ENCODE results near the gene FAM124A. TPM values are rescaled to one million over a fixed set of nuclear protein-coding genes. Genes with fewer than 3 reads are reported as not detected.

FAM124A gene
- polyA plus RNA-seq, 3 donors = 0.03 to 0.20 (median 0.13) TPM

- Histone ChIP-seq H2AFZ (ENCODE audit: insufficient read depth, low read depth, low read length, poor library complexity, severe bottlenecking) (no peak overlapping the region), H3K4me2 (replicated peaks; ENCODE audit: extremely low read depth, low read length, poor library complexity, severe bottlenecking) (no peak overlapping the region), H4K20me1 (ENCODE audit: insufficient read depth, low read length) (no peaks in the 10 kb centered on the region), H3K27ac (ENCODE audit: low read depth in 1 of 2, low read length in 2 of 2) (no peak overlapping the region), H3K79me2 (ENCODE audit: insufficient read depth, low read length) (no peaks in the 10 kb centered on the region), H3K9me3 (replicated peaks in 1 of 2; ENCODE audit: control insufficient read depth in 1 of 2, insufficient read depth in 1 of 2, low read length in 2 of 2) (no peaks in the 10 kb centered on the region), H3K36me3 (replicated peaks in 1 of 2; ENCODE audit: control insufficient read depth in 1 of 2, insufficient read depth in 2 of 2, low read length in 2 of 2) (no peaks in the 10 kb centered on the region), H3K27me3 (ENCODE audit: control insufficient read depth in 2 of 2, insufficient read depth in 2 of 2, low read length in 2 of 2) (no peaks in the 10 kb centered on the region), H3K4me1 (ENCODE audit: control insufficient read depth in 1 of 2, insufficient read depth in 2 of 2, low read length in 2 of 2) (peaks cover 7 to 11% of the 10 kb centered on the region in 2 donors), H3K9ac (ENCODE audit: insufficient read depth, low read length, poor library complexity, severe bottlenecking) (no peak overlapping the region), H3K4me3 (replicated peaks in 1 of 3; ENCODE audit: low read depth in 2 of 3, low read length in 3 of 3) (no peak overlapping the region)
- Mint-ChIP-seq H3K36me3 (no peaks in the 10 kb centered on the region), H3K27ac (no peak overlapping the region), H3K4me1 (peaks cover 11% of the 10 kb centered on the region), H3K9me3 (peaks cover 0 to 2% (median 0%) of the 10 kb centered on the region in 7 donors), H3K4me3 (no peak overlapping the region), H3K27me3 (ENCODE audit: low read depth in 3 of 3) (peaks cover 0 to 3% (median 3%) of the 10 kb centered on the region in 3 donors)
- 94% methylated on average over 3 of the region's 8 CpGs for WGBS (ENCODE audit: insufficient coverage)
- no peak for DNase-seq
- TF ChIP-seq CTCF (IDR thresholded peaks at IDR 0.05) = no peak
- intact Hi-C loops (cut with micrococcal nuclease) = no loop called here
Observed at GRCh38 chr13:51262501-51263211, 40.5 kb downstream of the FAM124A start.

- no peaks in the 10 kb centered on the region for H3K9me3 Mint-ChIP-seq
- H3K27me3 ChIP-seq (ENCODE audit: control insufficient read depth in 2 of 2, insufficient read depth in 2 of 2, low read length in 2 of 2) = no peaks in the 10 kb centered on the region
- no peak overlapping the region for H3K27ac Mint-ChIP-seq
- TF ChIP-seq CTCF (IDR thresholded peaks at IDR 0.05) = no peak
- no peak overlapping the region for H3K9ac ChIP-seq (ENCODE audit: insufficient read depth, low read length, poor library complexity, severe bottlenecking)
- H3K27me3 Mint-ChIP-seq (ENCODE audit: low read depth in 3 of 3) = no peaks in the 10 kb centered on the region
- intact Hi-C loops (cut with micrococcal nuclease) = no loop called here
- no peaks in the 10 kb centered on the region for H3K4me1 ChIP-seq (ENCODE audit: control insufficient read depth in 1 of 2, insufficient read depth in 2 of 2, low read length in 2 of 2)
- no peaks in the 10 kb centered on the region for H3K79me2 ChIP-seq (ENCODE audit: insufficient read depth, low read length)
- WGBS (ENCODE audit: insufficient coverage) = no CpG with 5 or more reads among the region's 1 CpG
- peaks cover under 1% of the 10 kb centered on the region for H3K4me1 Mint-ChIP-seq
- H3K9me3 ChIP-seq (replicated peaks in 1 of 2; ENCODE audit: control insufficient read depth in 1 of 2, insufficient read depth in 1 of 2, low read length in 2 of 2) = no peaks in the 10 kb centered on the region
- no peak overlapping the region for H2AFZ ChIP-seq (ENCODE audit: insufficient read depth, low read depth, low read length, poor library complexity, severe bottlenecking)
- H3K36me3 Mint-ChIP-seq = no peaks in the 10 kb centered on the region
- H3K27ac ChIP-seq (ENCODE audit: low read depth in 1 of 2, low read length in 2 of 2) = no peak overlapping the region
- DNase-seq = no peak
- no peak overlapping the region for H3K4me2 ChIP-seq (replicated peaks; ENCODE audit: extremely low read depth, low read length, poor library complexity, severe bottlenecking)
- no peak overlapping the region for H3K4me3 ChIP-seq (replicated peaks in 1 of 3; ENCODE audit: low read depth in 2 of 3, low read length in 3 of 3)
- no peak overlapping the region for H3K4me3 Mint-ChIP-seq
- no peaks in the 10 kb centered on the region for H4K20me1 ChIP-seq (ENCODE audit: insufficient read depth, low read length)
- no peaks in the 10 kb centered on the region for H3K36me3 ChIP-seq (replicated peaks in 1 of 2; ENCODE audit: control insufficient read depth in 1 of 2, insufficient read depth in 2 of 2, low read length in 2 of 2)
Observed at GRCh38 chr13:51266642-51267041, 44.4 kb downstream of the FAM124A start.

All from CD14-positive monocyte (primary cell).